GM21786 (cell line): ENCODE data around the gene MX1.
A peak's percentile ranks its signal among the peaks of the same experiment; 100 is the strongest.

Experiments used
- ATAC-seq: cut with Tn5 transposase; IDR thresholded peaks from one replicate; pipeline ENCODE4 v1.9.1; 2021; ENCODE audit not compliant: unreplicated experiment

MX1 gene

GRCh38 chr21:41458121-41458520, 32.1 kb downstream of the MX1 start:
- no peak for ATAC-seq

- no peak for ATAC-seq
Measured at GRCh38 chr21:41458559-41458958, 32.5 kb downstream of the MX1 start.

GRCh38 chr21:41459884-41460534, 34.0 kb downstream of the MX1 start:
- no peak for ATAC-seq

GRCh38 chr21:41460578-41461527, 34.8 kb downstream of the MX1 start:
- peak; percentile 57 for ATAC-seq

- no peak for ATAC-seq
Measured at GRCh38 chr21:41465176-41465781, 39.2 kb downstream of the MX1 start.

GRCh38 chr21:41466024-41466820, 40.2 kb downstream of the MX1 start:
- ATAC-seq: no peak

GRCh38 chr21:41470054-41470453, 44.0 kb downstream of the MX1 start:
- ATAC-seq: no peak

GRCh38 chr21:41472753-41473548, 46.9 kb downstream of the MX1 start:
- ATAC-seq: no peak

- no peak for ATAC-seq
Measured at GRCh38 chr21:41475714-41476420, 49.8 kb downstream of the MX1 start.

- ATAC-seq: no peak
Measured at GRCh38 chr21:41477641-41478318, 51.7 kb downstream of the MX1 start.

GRCh38 chr21:41478319-41479177, 52.5 kb downstream of the MX1 start:
- ATAC-seq: no peak

- ATAC-seq: no peak
Measured at GRCh38 chr21:41479686-41480085, 53.6 kb downstream of the MX1 start.

- no peak for ATAC-seq
Measured at GRCh38 chr21:41480086-41480690, 54.1 kb downstream of the MX1 start.

- ATAC-seq: no peak
Measured at GRCh38 chr21:41481191-41481590, 55.2 kb downstream of the MX1 start.

GRCh38 chr21:41482301-41482700, 56.3 kb downstream of the MX1 start:
- ATAC-seq: no peak

GRCh38 chr21:41482980-41483379, 56.9 kb downstream of the MX1 start:
- ATAC-seq: no peak

GRCh38 chr21:41483415-41483814, 57.4 kb downstream of the MX1 start:
- ATAC-seq: no peak

- ATAC-seq: no peak
Measured at GRCh38 chr21:41483973-41484372, 57.9 kb downstream of the MX1 start.
